GOT3 (cell line): ENCODE results near the gene TXLNG.

Experiments
- DNase-seq: peaks from one replicate; lab custom pipeline; 2025; ENCODE audit warnings: mixed read lengths; lab: John Stamatoyannopoulos, UW

TXLNG gene

DNA sequence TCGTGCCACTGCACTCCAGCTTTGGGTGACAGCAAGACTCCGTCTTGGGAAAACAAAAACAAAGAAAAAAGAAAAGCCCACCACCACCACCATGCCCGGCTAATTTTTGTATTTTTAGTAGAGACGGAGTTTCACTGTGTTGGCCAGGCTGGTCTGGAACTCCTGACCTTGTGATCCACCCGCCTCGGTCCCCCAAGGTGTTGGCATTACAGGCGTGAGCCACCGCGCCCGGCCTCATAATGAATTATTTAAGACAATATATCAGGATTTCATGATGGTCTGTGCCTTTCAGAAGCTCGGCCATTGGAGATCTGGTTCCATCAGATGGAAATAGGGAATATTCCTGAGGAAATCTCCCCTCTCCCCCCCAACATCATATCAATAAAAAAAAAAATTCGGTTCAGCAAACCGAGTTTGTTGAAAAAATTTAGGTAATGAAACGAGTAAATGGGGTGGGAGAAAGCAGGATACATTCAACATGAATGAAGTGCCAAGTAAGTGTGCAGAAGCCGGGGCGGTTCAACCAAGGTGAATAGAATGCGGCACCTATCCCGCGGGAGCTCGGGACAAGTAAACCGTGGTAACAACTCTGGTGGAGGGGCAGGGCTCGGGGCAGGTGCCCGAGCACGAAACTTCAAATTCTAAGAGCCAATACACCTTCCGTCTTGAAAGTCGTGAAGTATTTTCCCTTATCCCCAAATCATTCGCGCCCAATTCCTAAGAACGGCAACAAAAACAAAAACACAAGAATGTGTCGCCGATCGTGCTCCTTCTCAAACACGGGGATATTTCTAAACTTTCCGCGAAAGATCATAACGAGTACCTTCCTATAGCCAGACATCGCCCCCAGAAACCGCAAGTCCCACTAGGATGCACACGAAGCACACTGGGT is 773 bp upstream of the TXLNG start:
- no peak for DNase-seq

DNA sequence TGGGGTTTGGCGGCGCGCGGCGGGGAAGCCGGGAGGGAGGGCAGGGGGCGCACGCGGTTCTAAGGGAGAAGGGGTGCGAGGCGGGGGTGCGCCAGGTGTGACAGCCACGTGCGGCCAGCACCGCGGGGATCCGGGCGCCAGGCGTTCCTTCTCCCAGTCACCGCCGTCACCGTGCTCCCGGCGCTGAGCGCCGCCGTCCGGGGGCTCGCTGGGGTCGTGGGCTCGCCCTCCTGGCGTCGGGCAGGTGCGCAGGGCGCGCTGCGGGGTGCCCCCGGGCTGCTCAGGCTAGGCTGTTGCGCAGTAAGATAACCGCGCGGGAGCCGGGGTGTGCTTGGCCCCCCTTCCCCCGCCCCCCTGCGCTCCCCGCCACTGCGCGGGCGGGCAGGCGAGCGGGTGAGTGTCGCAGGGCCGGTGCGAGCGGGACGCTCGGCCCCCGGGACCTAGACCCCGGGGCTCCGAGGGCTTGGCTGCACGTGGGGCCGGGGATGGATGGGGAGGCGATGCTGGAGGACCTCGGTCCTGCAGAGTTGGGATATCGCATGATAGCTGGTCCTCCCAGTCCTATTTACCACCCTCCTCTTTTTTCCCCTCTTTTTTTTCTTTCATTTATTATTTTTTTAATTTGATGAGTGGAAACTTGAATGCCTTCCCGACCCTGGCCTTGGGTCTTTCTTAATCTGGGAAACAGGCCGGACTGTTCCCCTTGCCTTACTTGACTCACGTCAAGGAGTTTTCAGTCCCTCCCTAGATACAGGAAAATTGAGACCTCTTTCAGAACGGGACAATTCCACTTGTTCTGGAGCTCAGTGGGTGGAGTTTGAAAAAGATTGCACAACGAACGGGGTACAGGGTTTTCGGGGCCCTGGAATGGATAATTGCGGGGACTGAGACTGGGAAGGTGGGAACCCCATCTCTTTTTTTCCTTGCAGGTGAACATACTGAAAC is 797 bp downstream of the TXLNG start:
- DNase-seq: peak; percentile 16

DNA sequence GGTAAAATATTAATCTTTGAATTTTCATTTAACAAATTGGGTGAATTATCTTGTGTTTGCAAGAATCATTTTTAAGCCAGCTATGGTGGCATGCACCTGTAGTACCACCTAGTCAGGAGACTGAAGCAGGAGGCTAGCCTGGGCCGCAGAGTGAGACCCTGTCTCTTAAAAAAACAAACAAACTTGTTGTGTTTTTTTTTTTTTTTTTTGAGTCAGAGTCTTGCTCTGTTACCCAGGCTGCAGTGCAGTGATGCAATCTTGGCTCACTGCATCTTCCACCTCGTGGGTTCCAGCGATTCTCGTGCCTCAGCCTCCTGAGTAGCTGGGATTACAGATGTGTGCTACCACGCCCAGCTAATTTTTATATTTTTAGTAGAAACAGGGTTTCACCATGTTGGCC is 2.2 kb downstream of the TXLNG start:
- no peak for DNase-seq

DNA sequence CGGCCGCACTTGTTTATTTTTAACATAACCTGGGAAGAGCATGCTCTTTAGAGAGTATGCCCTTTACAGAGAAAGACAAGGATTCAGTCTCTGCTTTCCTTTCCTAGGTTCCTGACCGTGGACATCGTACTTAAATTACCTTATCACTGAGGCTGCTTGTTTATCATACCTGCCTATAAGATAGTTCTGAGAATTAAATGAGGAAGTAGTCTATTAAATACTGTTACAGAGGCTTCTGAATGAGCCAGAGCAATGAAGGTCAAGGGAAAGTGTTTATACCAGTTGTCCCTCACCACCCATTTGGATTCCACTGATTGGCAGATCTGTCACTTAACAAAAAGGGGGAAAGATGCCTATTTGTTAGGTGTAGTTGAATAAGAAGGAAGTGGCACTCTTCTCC is 10.0 kb downstream of the TXLNG start:
- DNase-seq: no peak

DNA sequence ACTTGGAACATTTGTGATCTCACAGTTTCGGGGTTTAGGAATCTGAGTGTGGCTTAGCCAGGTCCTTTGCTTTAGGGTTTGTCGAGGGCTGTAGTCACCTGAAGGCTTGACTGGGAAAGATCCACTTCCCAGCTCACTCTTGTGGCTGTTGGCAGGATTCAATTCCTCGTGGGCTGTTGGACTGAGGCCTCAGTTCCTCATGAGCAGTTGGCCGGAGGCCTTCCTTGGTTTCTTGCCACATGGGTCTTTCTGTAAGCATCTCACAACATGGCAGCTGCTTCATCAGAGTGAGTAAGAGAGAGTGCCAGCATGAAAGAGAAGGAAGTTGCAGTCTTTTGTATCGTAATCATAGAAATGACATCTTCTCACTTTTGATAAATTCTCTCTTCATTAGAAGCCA is 11.1 kb downstream of the TXLNG start:
- DNase-seq: no peak

DNA sequence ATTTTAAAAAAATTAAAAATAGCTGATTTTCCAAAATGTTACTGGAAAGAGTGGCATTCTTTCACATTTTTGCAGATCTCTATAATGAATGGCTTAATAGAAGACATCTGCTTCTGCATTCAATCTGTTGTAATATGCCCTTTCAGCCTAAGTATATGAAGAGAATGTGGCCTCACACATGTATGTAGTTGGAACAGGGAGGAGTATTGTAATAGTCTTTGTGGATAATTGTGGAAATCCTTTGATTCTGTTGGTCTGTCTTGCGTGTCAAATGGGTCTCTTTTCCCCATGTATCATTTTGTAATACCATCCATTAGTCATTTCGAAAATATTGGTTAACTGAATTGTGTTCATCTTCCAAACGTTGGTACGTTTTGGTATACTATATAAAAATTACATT is 11.6 kb downstream of the TXLNG start:
- no peak for DNase-seq

DNA sequence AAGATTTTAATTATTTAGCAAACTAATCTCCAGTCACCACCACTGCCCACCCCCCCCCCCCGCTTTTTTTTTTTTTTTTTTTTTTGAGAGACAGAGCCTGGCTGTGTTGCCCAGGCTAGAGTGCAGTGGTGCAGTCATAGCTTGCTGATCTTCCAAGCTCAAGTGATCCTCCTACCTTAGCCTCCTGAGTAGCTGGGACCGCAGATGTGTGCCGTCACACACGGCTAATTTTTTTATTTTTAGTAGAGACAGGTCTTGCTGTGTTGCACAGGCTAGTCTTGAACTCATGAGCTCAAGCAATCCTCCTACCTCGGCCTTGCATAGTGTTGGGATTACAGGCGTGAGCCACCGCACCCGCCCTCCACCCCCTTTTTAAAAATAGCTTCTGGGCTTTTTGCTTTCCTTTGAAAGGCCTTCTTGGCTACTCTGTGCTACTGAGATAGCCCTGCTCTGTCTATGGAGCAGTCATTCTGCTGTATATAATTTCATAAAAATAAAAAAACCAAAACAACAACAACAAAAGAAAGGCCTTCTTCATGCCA is 18.7 kb downstream of the TXLNG start:
- no peak for DNase-seq

DNA sequence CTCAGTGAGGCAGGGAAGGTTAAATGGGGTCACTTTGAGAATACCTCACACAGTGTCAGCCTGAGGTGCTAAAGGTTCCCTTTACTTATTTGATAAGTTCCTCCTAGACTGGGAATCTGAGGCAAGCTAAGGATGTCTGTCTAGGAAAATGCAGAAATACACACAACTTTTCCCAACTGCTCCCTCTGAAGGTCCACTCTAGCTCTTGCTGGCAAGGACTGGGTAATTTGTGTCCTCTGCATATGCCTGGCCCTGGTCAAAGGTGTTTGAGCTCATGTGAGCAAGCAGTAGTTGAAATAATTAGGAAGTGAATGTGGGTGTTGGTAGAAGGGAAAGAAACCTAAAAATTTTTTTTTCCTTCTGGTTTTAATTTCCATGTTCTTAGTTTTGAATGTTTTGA is 21.3 kb downstream of the TXLNG start:
- no peak for DNase-seq

DNA sequence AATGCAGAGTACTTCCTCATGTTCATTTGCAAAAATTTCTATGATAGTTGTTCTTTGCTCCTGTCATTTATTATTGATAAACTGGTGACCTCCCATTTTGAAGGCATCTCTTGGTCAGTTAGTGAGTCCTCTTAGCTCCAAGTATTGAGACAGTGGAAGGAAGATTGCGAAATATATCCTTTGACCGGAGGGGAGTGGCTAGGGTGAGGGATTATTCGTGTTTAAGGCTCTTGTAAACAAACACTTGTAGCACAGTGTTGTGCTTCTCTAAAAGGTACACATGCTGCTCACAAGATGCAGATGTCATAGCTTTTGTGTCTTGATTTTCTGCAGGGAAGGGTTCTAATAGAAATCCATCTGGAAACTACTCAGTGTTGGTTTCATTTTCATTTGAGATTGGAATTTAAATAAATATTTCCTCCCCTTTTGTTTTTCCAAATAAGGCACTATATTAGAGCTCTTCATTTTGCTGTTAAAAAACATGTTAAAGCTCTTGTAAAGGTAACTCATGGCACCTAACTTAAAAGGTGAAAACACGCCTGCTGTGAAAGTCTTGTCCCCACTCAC is 21.8 kb downstream of the TXLNG start:
- no peak for DNase-seq

DNA sequence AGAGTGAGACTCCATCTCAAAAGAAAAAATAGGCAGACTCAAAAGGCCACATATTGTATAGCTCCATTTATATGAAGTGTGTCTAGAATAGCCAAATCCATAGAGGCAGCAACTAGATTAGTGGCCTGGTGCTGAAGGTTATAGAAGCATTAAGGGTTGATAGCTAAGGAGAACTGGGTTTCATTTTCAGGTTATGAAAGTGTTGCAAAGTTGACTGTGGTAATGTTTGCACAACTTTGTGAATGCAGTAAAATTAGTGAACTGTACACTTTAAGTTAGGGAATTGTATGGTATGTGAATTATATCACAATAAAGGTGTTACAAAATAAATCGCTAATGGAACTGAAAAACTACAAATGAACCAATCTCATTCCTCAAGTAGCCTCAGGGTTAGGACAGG is 28.3 kb downstream of the TXLNG start:
- no peak for DNase-seq

DNA sequence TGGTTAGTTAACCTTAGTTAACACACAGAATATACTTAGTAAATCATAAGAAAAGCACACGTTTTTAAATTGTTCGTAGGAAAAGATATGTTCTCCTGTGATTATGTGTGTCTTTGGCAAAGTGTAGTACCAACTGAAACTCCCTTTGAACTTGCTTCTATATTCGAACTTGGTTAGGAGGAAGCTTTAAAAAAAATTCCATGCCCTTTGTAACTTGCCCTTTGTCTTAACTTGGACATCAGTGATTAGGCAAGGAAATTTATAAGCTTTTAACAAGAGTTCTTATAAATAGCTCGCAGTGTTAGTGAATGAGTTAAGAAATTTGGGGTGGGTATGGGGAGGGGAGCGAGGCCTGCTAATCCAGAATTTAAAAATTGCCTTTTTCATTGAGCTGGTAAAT is 33.4 kb downstream of the TXLNG start:
- DNase-seq: no peak

DNA sequence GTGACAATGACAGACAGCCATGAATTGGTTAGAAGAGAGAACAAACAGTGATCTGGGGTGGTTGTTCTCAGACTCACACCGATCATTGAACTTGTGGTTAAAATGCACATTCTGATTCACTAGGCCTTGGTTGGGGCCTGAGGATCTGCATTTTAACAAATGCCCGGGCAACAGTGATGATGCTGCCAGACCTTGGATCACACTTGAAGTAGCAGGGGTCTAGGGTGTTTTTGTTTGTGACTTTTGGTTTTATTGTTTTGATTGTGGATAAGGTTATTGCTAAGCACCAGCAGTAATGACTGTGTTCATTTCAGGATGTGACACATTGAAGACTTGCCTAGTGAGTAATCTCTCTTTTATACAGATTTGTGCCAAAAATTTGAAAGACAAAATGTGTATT is 36.5 kb downstream of the TXLNG start:
- DNase-seq: no peak

DNA sequence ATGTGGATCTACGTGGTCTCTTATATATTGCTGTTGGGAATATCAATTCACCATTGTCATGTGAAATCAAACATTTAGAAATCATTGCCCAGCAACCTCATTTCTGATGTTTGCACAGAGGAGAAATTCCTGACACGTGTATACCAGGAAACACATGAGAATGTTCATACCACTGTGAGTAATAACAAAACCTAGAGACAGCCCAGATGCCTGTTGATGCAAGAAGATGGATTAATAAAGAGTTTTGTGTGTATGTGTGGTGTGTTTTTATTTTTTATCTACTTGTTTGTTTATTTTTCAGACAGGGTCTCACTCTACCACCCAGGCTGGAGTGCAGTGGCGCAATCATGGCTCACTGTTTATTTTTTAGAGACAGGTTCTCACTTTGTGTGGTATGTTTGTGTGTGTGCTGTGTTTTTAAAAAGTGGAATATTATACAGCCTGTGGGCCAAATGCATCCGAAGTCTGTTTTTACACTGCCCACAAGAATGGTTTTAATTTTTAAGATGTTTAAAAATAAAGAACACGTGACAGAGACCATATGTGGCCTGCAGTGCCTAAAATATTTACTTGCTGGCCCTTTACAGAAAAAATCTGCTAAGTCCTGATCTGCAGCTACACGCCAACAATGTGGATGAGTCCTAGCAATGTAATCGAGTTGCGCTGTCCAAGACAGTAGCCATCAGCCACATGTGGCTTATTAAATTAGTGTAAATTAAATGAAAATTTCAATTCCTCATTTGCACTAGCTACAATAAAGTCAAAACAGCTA is 39.2 kb downstream of the TXLNG start:
- no peak for DNase-seq

DNA sequence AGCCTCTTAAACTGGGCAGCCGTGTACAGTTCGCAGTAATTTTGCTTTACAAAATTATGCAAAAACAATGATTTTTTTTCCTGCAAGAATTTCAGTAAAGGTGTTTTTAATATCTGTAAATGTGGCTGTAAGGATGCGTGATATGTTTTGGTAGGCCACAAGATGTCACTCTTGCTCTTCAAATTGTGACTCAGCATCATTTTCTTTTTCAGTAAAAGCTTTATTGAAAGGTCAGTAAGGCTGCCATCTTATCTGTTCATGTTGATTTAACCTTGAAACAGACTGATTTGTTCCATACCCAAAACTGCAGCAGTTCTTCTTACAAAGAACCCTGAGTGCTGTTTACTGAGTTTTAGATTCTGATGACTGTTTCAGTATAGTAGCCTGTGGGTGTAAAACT is 39.9 kb downstream of the TXLNG start:
- no peak for DNase-seq

DNA sequence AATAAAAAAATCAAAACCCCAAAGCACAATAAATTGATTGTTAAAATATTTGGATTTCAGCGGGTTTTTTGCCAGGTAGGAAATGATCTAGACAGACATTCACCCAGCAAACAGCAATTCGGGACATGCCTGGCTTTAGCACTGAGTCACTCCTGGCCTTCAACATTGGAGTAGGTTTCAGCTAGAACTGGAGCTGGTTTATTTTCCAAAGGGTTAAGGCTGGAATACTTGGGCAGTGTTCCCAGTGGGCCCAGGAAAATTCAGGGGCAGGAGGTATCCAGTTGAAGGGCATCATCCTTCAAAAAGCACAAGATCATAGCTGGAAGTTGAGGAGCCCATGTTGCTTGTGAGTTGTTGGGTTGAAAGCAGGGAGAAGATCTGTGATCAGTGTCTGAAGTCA is 41.0 kb downstream of the TXLNG start:
- peak; percentile 9 for DNase-seq

DNA sequence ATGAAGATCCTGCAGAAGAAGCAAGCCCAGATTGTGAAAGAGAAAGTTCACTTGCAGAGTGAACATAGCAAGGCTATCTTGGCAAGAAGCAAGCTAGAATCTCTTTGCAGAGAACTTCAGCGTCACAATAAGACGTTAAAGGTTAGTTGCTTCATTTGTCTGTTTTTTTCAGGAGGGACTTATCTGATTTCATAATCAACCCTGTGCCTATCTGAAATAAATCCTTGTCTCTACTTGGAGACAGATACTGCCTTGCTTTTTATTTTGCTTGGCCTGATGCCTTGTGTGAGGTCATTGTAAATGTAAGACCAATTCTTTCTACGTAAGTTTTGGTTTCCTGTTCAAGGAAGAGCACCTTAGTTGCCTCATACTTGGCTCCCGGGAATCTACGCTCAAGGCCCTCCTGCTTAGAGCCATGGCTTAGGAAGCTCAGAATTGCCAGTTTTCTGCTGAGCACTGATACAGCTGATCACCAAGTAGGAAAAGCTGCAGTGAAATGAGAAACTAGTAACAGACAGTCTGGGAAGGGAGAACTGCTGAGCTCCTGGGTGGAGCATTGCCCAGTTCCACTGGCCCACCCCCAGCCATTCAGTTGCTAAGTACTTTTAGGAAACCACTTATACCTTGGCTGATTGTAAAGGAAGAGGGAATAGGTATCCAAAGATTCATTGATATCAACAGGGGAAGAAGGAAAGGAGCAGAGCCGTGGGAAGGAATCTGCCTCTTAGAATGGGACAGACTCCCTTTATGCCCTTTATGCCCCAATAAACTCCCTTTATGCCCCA is 42.0 kb downstream of the TXLNG start:
- no peak for DNase-seq

DNA sequence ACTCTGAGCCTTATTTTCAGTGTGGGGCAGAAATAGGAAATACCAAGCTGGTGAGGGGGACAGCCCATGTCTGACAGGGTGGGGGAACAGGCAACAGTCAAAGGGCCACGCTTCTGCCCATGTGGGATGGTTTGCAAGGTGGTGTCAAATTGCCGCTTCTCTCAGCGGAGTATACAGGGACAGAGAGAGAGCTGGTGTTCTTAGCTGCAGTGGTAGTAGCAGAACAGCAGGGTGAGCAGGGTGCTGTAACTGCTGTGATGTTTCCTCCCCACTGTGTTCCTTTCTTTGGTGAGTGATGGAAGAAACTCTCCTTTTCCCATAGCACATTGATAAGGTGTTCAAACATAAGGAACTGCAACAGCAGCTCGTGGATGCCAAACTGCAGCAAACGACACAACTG is 46.0 kb downstream of the TXLNG start:
- DNase-seq: no peak

DNA sequence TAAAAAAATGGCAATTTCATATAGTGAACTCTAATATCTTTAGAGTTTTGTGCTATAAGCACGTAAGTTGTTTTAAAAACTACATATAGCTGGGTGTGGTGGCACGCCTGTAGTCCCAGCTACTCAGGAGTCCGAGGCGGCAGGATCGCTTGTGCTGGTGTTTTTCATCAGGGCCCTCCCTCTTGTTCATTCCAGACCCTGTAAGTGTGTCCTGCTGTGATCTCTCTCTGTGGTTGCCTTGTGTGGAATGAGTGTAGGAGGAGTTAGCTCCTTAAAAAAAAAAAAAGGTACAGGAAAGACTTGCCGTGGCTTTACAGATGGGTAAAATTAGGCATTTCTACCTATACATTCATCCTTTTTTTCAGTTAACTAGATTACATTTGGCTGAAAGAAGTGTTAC is 48.5 kb downstream of the TXLNG start:
- DNase-seq: no peak

DNA sequence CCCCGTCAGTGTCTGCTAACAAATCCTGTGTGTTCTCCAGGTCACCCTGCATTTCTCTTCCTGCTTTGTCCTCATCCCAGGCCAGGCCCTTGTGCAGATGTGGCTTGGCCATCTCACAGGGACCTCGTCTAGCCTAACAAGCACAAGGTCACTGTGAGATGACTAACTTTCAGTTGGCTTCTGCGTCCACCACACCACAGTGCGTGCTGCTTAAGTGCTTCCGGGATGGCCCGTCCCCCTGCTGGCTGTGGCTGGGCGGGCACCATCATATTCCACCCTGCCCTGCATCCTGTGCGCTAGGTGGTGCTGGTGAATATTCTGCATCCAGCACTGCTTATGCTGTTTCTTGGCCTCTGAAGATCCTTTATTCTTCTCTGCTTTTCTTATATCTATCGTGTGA is 50.1 kb downstream of the TXLNG start:
- DNase-seq: peak; percentile 32

DNA sequence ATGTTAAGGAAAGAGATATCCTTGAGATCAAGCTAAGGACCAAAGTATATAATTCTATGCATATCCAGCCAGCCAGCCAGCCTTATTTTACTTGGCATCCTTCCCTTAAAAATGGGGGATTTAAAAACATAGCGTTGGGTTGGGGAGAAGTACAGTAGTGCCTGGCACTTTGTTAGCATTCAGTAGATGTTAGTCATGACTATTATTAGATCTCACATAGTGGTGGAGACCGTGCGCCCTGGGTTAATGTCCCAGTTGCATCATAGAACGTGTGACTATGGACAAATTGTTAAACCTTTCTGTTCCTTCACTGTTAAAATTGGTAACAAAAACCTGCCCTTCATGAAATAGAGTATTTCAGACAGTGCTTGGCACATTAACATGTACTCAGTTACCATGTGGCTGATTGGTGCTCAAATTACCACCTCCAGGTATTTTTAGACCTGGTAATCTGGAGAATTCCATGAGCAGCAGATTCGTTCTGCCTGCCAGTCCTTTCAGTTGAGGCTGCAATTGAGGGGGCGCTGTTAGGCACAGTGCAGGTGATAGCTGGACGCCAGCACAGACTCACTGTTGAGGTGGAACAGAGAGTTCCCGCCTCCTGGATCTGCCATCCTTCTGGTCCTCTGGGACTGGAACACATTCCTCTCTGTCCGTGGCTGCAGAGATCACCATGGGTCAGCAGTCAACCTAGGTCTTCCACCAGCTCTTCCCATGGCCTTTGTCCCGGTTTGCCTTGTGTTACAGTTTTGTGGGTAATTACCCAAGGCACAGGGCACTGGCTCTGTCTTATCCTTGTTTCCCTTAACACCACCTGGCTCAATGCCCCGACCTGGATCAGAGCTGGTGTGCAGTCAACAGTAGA is 52.2 kb downstream of the TXLNG start:
- peak; percentile 25 for DNase-seq
